ENCODE results near the gene ESR2.
A peak's percentile ranks its signal among the peaks of the same experiment; 100 is the strongest.
"Not testable (repeated sequence)": the region's sequence is repeated elsewhere in the genome, so short reads cannot be mapped to it uniquely, and the experiment has no call there.

Gene ESR2
- total RNA-seq: 0 to 3.4 (median 0) reads per million in 17 experiments

- DNase-seq: peak; percentile 4 to 24 (median 14)
These were observed at the start of gene ESR2 for GRCh38 chr14:64293976-64294671. Gene ESR2 (minus strand): TSS chr14:64294371. CDS start chr14:64282985, 11,386 bp downstream.

GRCh38 chr14:64340560-64341196 lies 46.5 kb upstream of the ESR2 start:
- peak in 1 of 4 experiments; percentile 3 for DNase-seq

GRCh38 chr14:64338616-64339316 lies 44.6 kb upstream of the ESR2 start:
- peak; percentile 94 to 97 (median 96) for DNase-seq

GRCh38 chr14:64337888-64338615 lies 43.9 kb upstream of the ESR2 start:
- DNase-seq: peak; percentile 10 to 48 (median 34)

GRCh38 chr14:64329149-64329548 lies 35.0 kb upstream of the ESR2 start:
- DNase-seq: no peak

- no peak for DNase-seq
These were observed 32.3 kb upstream of the ESR2 start for GRCh38 chr14:64326502-64326901.

GRCh38 chr14:64324895-64325294 lies 30.7 kb upstream of the ESR2 start:
- DNase-seq: no peak

- DNase-seq: peak in 2 of 4 experiments; percentile 33 to 38
These were observed 30.3 kb upstream of the ESR2 start for GRCh38 chr14:64324461-64324860.

GRCh38 chr14:64320362-64320761 lies 26.2 kb upstream of the ESR2 start:
- not testable (repeated sequence) for DNase-seq

- DNase-seq: not testable (repeated sequence)
These were observed 24.5 kb upstream of the ESR2 start for GRCh38 chr14:64318695-64319094.

GRCh38 chr14:64303471-64303917 lies 9.3 kb upstream of the ESR2 start:
- peak; percentile 5 to 77 (median 46) for DNase-seq

- DNase-seq: no peak
These were observed 4.6 kb upstream of the ESR2 start for GRCh38 chr14:64298773-64299172.

GRCh38 chr14:64296561-64296960 lies 2.4 kb upstream of the ESR2 start:
- no peak for DNase-seq

GRCh38 chr14:64294672-64295413 lies 672 bp upstream of the ESR2 start:
- DNase-seq: peak; percentile 45 to 83 (median 54)

GRCh38 chr14:64292197-64292596 lies 2.0 kb downstream of the ESR2 start:
- DNase-seq: no peak

- no peak for DNase-seq
These were observed 4.6 kb downstream of the ESR2 start for GRCh38 chr14:64289571-64289970.

- no peak for DNase-seq
These were observed 12.4 kb downstream of the ESR2 start for GRCh38 chr14:64281805-64282204.

GRCh38 chr14:64279704-64280668 lies 14.2 kb downstream of the ESR2 start:
- no peak for DNase-seq

GRCh38 chr14:64278458-64278857 lies 15.7 kb downstream of the ESR2 start:
- no peak for DNase-seq

- no peak for DNase-seq
These were observed 22.2 kb downstream of the ESR2 start for GRCh38 chr14:64272019-64272418.

GRCh38 chr14:64266239-64266638 lies 27.9 kb downstream of the ESR2 start:
- DNase-seq: peak in 1 of 4 experiments; percentile 0

Measured in suppressor macrophage (primary cell).